Mesodermal cell (in vitro differentiated cells): ENCODE measurements around the gene GRK3.

Experiments
- H3K27ac ChIP-seq: 2 replicates; pipeline ENCODE4 v1.7.0; 2013; ENCODE audit warnings: mild to moderate bottlenecking, low read depth, low read length, moderate library complexity; ENCODE audit not compliant: severe bottlenecking
- H3K36me3 ChIP-seq: 2 replicates; pipeline ENCODE4 v1.7.1; 2013; ENCODE audit warnings: mild to moderate bottlenecking, low read length, moderate library complexity; ENCODE audit not compliant: control insufficient read depth, insufficient read depth
- H3K4me1 ChIP-seq: one replicate; pipeline ENCODE4 v1.7.1; 2013; ENCODE audit warnings: mild to moderate bottlenecking, low read length; ENCODE audit not compliant: insufficient read depth, control insufficient read depth, poor library complexity, severe bottlenecking
- H3K4me3 ChIP-seq: 2 replicates; pipeline ENCODE4 v1.7.0; 2013; ENCODE audit warnings: low read length, control low read depth, mild to moderate bottlenecking; ENCODE audit not compliant: insufficient read depth, poor library complexity, severe bottlenecking; ENCODE audit errors: extremely low read depth
- H3K9me3 ChIP-seq: 2 replicates; pipeline ENCODE4 v1.7.1; 2013; ENCODE audit warnings: mild to moderate bottlenecking, low read length, moderate library complexity; ENCODE audit not compliant: control insufficient read depth
- WGBS, 2 experiments: methylation state at CpG; one replicate each; pipeline ENCODE4 v1.1.5; 2013; ENCODE audit warnings: missing lambda C conversion rate in 2 of 2; ENCODE audit not compliant: insufficient coverage in 2 of 2; 5-methylcytosine and 5-hydroxymethylcytosine counted together

GRK3 gene

GRCh38 chr22:25643232-25644000 is 78.9 kb downstream of the GRK3 start:
- H3K27ac ChIP-seq = no peak overlapping the region
- 88 to 98% methylated on average over 3 to 5 of the region's 9 CpGs for WGBS, 2 experiments
- H3K9me3 ChIP-seq = no peaks in the 10 kb centered on the region
- no peaks in the 10 kb centered on the region for H3K4me1 ChIP-seq
- H3K36me3 ChIP-seq = no peaks in the 10 kb centered on the region
- no peak overlapping the region for H3K4me3 ChIP-seq

GRCh38 chr22:25644122-25644521 is 79.6 kb downstream of the GRK3 start:
- no peaks in the 10 kb centered on the region for H3K4me1 ChIP-seq
- no peak overlapping the region for H3K4me3 ChIP-seq
- H3K27ac ChIP-seq = no peak overlapping the region
- no peaks in the 10 kb centered on the region for H3K9me3 ChIP-seq
- no CpG with 5 or more reads among the region's 3 CpGs for WGBS, 2 experiments
- no peaks in the 10 kb centered on the region for H3K36me3 ChIP-seq

- no peaks in the 10 kb centered on the region for H3K9me3 ChIP-seq
- H3K4me3 ChIP-seq = no peak overlapping the region
- 92 to 97% methylated on average over 4 to 5 of the region's 6 CpGs for WGBS, 2 experiments
- no peaks in the 10 kb centered on the region for H3K4me1 ChIP-seq
- no peak overlapping the region for H3K27ac ChIP-seq
- H3K36me3 ChIP-seq = no peaks in the 10 kb centered on the region
Measured at GRCh38 chr22:25645266-25645665, 80.8 kb downstream of the GRK3 start.

- no peaks in the 10 kb centered on the region for H3K4me1 ChIP-seq
- H3K36me3 ChIP-seq = no peaks in the 10 kb centered on the region
- no peak overlapping the region for H3K4me3 ChIP-seq
- H3K27ac ChIP-seq = no peak overlapping the region
- WGBS, 2 experiments = no CpG with 5 or more reads among the region's 1 CpG
- no peaks in the 10 kb centered on the region for H3K9me3 ChIP-seq
Measured at GRCh38 chr22:25645964-25646363, 81.5 kb downstream of the GRK3 start.

GRCh38 chr22:25650833-25651232 is 86.4 kb downstream of the GRK3 start:
- Histone ChIP-seq H3K9me3 (no peaks in the 10 kb centered on the region), H3K4me1 (no peaks in the 10 kb centered on the region), H3K36me3 (no peaks in the 10 kb centered on the region), H3K27ac (no peak overlapping the region), H3K4me3 (no peak overlapping the region)

- H3K9me3 ChIP-seq = no peaks in the 10 kb centered on the region
- WGBS, 2 experiments = 100% methylated on average over 1 of the region's 4 CpGs
Measured at GRCh38 chr22:25651332-25652085, 87.0 kb downstream of the GRK3 start.

GRCh38 chr22:25654676-25655075 is 90.2 kb downstream of the GRK3 start:
- no peak overlapping the region for H3K27ac ChIP-seq
- H3K4me1 ChIP-seq = no peaks in the 10 kb centered on the region
- no peaks in the 10 kb centered on the region for H3K36me3 ChIP-seq
- no peaks in the 10 kb centered on the region for H3K9me3 ChIP-seq
- H3K4me3 ChIP-seq = no peak overlapping the region

More at GRCh38 chr22:25651332-25652085, 87.0 kb downstream of the GRK3 start:
- H3K36me3 ChIP-seq = no peaks in the 10 kb centered on the region
- H3K27ac ChIP-seq = no peak overlapping the region
- no peaks in the 10 kb centered on the region for H3K4me1 ChIP-seq
- H3K4me3 ChIP-seq = no peak overlapping the region

- no peak overlapping the region for H3K27ac ChIP-seq
- WGBS, 2 experiments = 89 to 92% methylated on average over 3 to 4 of the region's 4 CpGs
- H3K9me3 ChIP-seq = no peaks in the 10 kb centered on the region
- no peaks in the 10 kb centered on the region for H3K36me3 ChIP-seq
- no peaks in the 10 kb centered on the region for H3K4me1 ChIP-seq
- H3K4me3 ChIP-seq = no peak overlapping the region
Measured at GRCh38 chr22:25655371-25655935, 91.0 kb downstream of the GRK3 start.

- no peak overlapping the region for H3K4me3 ChIP-seq
- no peaks in the 10 kb centered on the region for H3K9me3 ChIP-seq
- no peaks in the 10 kb centered on the region for H3K4me1 ChIP-seq
- no peak overlapping the region for H3K27ac ChIP-seq
- H3K36me3 ChIP-seq = no peaks in the 10 kb centered on the region
Measured at GRCh38 chr22:25656724-25657123, 92.2 kb downstream of the GRK3 start.

- Histone ChIP-seq H3K4me3 (no peak overlapping the region), H3K9me3 (no peaks in the 10 kb centered on the region), H3K27ac (no peak overlapping the region), H3K36me3 (no peaks in the 10 kb centered on the region), H3K4me1 (no peaks in the 10 kb centered on the region)
- WGBS, 2 experiments = 85 to 94% methylated on average over 4 of the region's 4 CpGs
Measured at GRCh38 chr22:25658633-25659032, 94.2 kb downstream of the GRK3 start.

GRCh38 chr22:25659413-25659812 is 94.9 kb downstream of the GRK3 start:
- Histone ChIP-seq H3K36me3 (no peaks in the 10 kb centered on the region), H3K4me1 (no peaks in the 10 kb centered on the region), H3K27ac (no peak overlapping the region), H3K9me3 (no peaks in the 10 kb centered on the region), H3K4me3 (no peak overlapping the region)
- WGBS, 2 experiments = 100% methylated on average over 1 of the region's 2 CpGs; no CpG with 5 or more reads in 1 of the 2 experiments
